H1 (cell line): ENCODE results near the gene SLC13A5. TPM values are rescaled to one million over a fixed set of nuclear protein-coding genes. Genes with fewer than 3 reads are reported as not detected.

Experiments
- HDAC6 ChIP-seq: IDR thresholded peaks from one replicate; pipeline ENCODE4 v1.7.1; 2012; ENCODE audit warnings: low read depth, mild to moderate bottlenecking, inconsistent platforms, low read length, moderate library complexity
- PHF8 ChIP-seq: fragments of 200-600 bp; sonication (generic); conservative IDR thresholded peaks from 2 replicates; pipeline ENCODE4 v1.7.1; 2012; ENCODE audit warnings: low read depth, mild to moderate bottlenecking, inconsistent platforms, low read length, moderate library complexity
- RBBP5 ChIP-seq: IDR thresholded peaks from 2 replicates; pipeline ENCODE4 v1.7.1; 2012; ENCODE audit warnings: low read depth, mild to moderate bottlenecking, inconsistent platforms, low read length, moderate library complexity, borderline replicate concordance
- SP2 ChIP-seq: IDR thresholded peaks from 2 replicates; pipeline ENCODE4 v1.6.1; 2012; ENCODE audit warnings: mild to moderate bottlenecking, low read length, inconsistent platforms
- SP4 ChIP-seq: IDR thresholded peaks from 2 replicates; pipeline ENCODE4 v1.6.1; 2012; ENCODE audit warnings: low read length, inconsistent platforms
- TEAD4 ChIP-seq: IDR thresholded peaks from 2 replicates; pipeline ENCODE4 v1.6.1; 2012; ENCODE audit warnings: low read depth, low read length, inconsistent platforms, mixed read lengths
- polyA plus RNA-seq, 7 experiments: library from polyadenylated mRNA; depleted of rRNA in 3 of 7; stranded (reverse) in 5 of 7; unstranded in 2 of 7; fragments of >200 nt in 5 of 7; fragments of 200-250 nt in 2 of 7; gene quantifications; 1 replicate in 5 of 7; 2 replicates in 1 of 7; 4 replicates in 1 of 7; pipeline versions ENCODE4 v1.2.1 to v1.2.3, GENCODE V29; 2011 to 2013; ENCODE audit warnings: missing spikeins in 2 of 7, mixed read lengths in 2 of 7
- total RNA-seq: library from RNA; stranded (reverse); fragmentation: NEBNext Ultra II Directional; extraction: Animal tissue kit (Norgen Biotek cat#: 25700); gene quantifications from 2 replicates; pipeline ENCODE4 v1.2.1, GENCODE V29; 2021

Gene SLC13A5
- total and polyA plus RNA-seq, 2 of the 8 experiments (the other 6 are each of a cell fraction or from before 2014, with no cell fraction given), result 2.1 to 2.6 TPM

- TF ChIP-seq RBBP5 (no peak), PHF8 (no peak), HDAC6 (no peak), SP4 (no peak), TEAD4 (no peak), SP2 (no peak)
Observed at GRCh38 chr17:6668219-6668618, 45.0 kb downstream of the SLC13A5 start (continued).
